ENCODE measurements around the gene NGEF. TPM values are rescaled to one million over a fixed set of nuclear protein-coding genes. Genes with fewer than 3 reads are reported as not detected.

Gene NGEF
- total RNA-seq, 1 donor from 2014 or later, result 0.16 TPM

- intact Hi-C loops (cut with micrococcal nuclease), result no loop called here
- H3K27ac ChIP-seq (replicated peaks), result no peak overlapping the region
- H3K27me3 ChIP-seq (ENCODE audit: low read depth), result peaks cover 16% of the 10 kb centered on the region
- no peaks in the 10 kb centered on the region for H3K36me3 ChIP-seq
- no peak for TF ChIP-seq CTCF (IDR thresholded peaks at IDR 0.05; ENCODE audit: borderline replicate concordance)
- H3K4me1 ChIP-seq, result peaks cover 3% of the 10 kb centered on the region
- no peak for DNase-seq
- H3K4me3 ChIP-seq, result no peak overlapping the region
- no peaks in the 10 kb centered on the region for H3K9me3 ChIP-seq (replicated peaks)
These were observed 142.2 kb downstream of the NGEF start for GRCh38 chr2:232870766-232871371.

- no peak for DNase-seq
- no peak for TF ChIP-seq CTCF (IDR thresholded peaks at IDR 0.05; ENCODE audit: borderline replicate concordance)
- H3K27me3 ChIP-seq (ENCODE audit: low read depth), result peaks cover 9% of the 10 kb centered on the region
- no peaks in the 10 kb centered on the region for H3K9me3 ChIP-seq (replicated peaks)
- intact Hi-C loops (cut with micrococcal nuclease), result no loop called here
- no peak within 1 kb of the TSS for H3K27ac ChIP-seq (replicated peaks)
- no peaks in the 10 kb centered on the region for H3K4me1 ChIP-seq
- no peak within 1 kb of the TSS for H3K4me3 ChIP-seq
- H3K36me3 ChIP-seq, result no peaks in the 10 kb centered on the region
These were observed 142.9 kb downstream of the NGEF start, which contains the start of gene SNORC for GRCh38 chr2:232870018-232870765. Gene SNORC (plus strand): TSS chr2:232870264. CDS start chr2:232870342, 78 bp downstream.

- Histone ChIP-seq H3K4me1 (no peaks in the 10 kb centered on the region), H3K4me3 (no peak overlapping the region), H3K27ac (replicated peaks) (no peak overlapping the region), H3K36me3 (no peaks in the 10 kb centered on the region), H3K9me3 (replicated peaks) (no peaks in the 10 kb centered on the region), H3K27me3 (ENCODE audit: low read depth) (peaks cover 1% of the 10 kb centered on the region)
- no peak for DNase-seq
- TF ChIP-seq CTCF (IDR thresholded peaks at IDR 0.05; ENCODE audit: borderline replicate concordance), result no peak
- intact Hi-C loops (cut with micrococcal nuclease), result no loop called here
These were observed 143.7 kb downstream of the NGEF start for GRCh38 chr2:232869138-232870017.

- DNase-seq, result no peak
- Histone ChIP-seq H3K9me3 (replicated peaks) (no peaks in the 10 kb centered on the region), H3K27me3 (ENCODE audit: low read depth) (no peaks in the 10 kb centered on the region), H3K4me3 (no peak overlapping the region), H3K4me1 (no peaks in the 10 kb centered on the region), H3K27ac (replicated peaks) (no peak overlapping the region), H3K36me3 (peaks cover 8% of the 10 kb centered on the region)
- TF ChIP-seq CTCF (IDR thresholded peaks at IDR 0.05; ENCODE audit: borderline replicate concordance), result no peak
- intact Hi-C loops (cut with micrococcal nuclease), result no loop called here
These were observed 147.0 kb downstream of the NGEF start for GRCh38 chr2:232866104-232866503.

GRCh38 chr2:232865165-232865564, 147.9 kb downstream of the NGEF start:
- Histone ChIP-seq H3K36me3 (peaks cover 12% of the 10 kb centered on the region), H3K9me3 (replicated peaks) (no peaks in the 10 kb centered on the region), H3K4me3 (no peak overlapping the region), H3K27ac (replicated peaks) (no peak overlapping the region), H3K27me3 (ENCODE audit: low read depth) (no peaks in the 10 kb centered on the region), H3K4me1 (no peaks in the 10 kb centered on the region)
- no peak for DNase-seq
- no peak for TF ChIP-seq CTCF (IDR thresholded peaks at IDR 0.05; ENCODE audit: borderline replicate concordance)
- intact Hi-C loops (cut with micrococcal nuclease), result no loop called here

All from left ventricle myocardium inferior (tissue), 1 donor.